Activated T-cell treated with anti-CD3 and anti-CD28 coated beads, Interleukin-2, amount 50 U/mL, for 4 hours (primary cell): ENCODE results near the gene SPTBN5. TPM values are rescaled to one million over a fixed set of nuclear protein-coding genes. Genes with fewer than 3 reads are reported as not detected.

Experiments used
- ATAC-seq, 2 donors: fragments of 200-7000 bp; cut with Tn5 transposase; one replicate each; pipeline ENCODE4 v1.10.0; 2021
- DNase-seq: peaks from one replicate; pipeline ENCODE4 v3.0.0-alpha.2; 2020
- H3K27me3 Mint-ChIP-seq: one replicate; pipeline ENCODE4 v1.8.0; 2021; ENCODE audit warnings: low read depth, mixed read lengths
- H3K36me3 Mint-ChIP-seq: one replicate; pipeline ENCODE4 v1.8.0; 2022; ENCODE audit warnings: mixed read lengths; ENCODE audit not compliant: insufficient read depth
- H3K4me1 Mint-ChIP-seq: one replicate; pipeline ENCODE4 v1.8.0; 2021; ENCODE audit warnings: low read depth, mixed read lengths
- H3K4me3 Mint-ChIP-seq: one replicate; pipeline ENCODE4 v1.8.0; 2021; ENCODE audit warnings: mild to moderate bottlenecking, moderate library complexity, mixed read lengths
- H3K9me3 Mint-ChIP-seq: one replicate; pipeline ENCODE4 v1.8.0; 2021; ENCODE audit warnings: mixed read lengths
- total RNA-seq, 3 donors: library from RNA; stranded (reverse); gene quantifications; one replicate each; pipeline ENCODE4 v1.2.1, GENCODE V29; 2021

The SPTBN5 gene
- total RNA-seq, 3 donors from 2014 or later, result 0.16 to 0.69 (median 0.46) TPM

GRCh38 chr15:41888662-41889253 is 5.1 kb downstream of the SPTBN5 start:
- H3K4me3 Mint-ChIP-seq, result no peak overlapping the region
- ATAC-seq (no peak), DNase-seq (no peak)
- H3K9me3 Mint-ChIP-seq, result no peaks in the 10 kb centered on the region
- peaks cover 23% of the 10 kb centered on the region for H3K4me1 Mint-ChIP-seq
- peaks cover 2% of the 10 kb centered on the region for H3K27me3 Mint-ChIP-seq
- H3K36me3 Mint-ChIP-seq, result no peaks in the 10 kb centered on the region

DNA sequence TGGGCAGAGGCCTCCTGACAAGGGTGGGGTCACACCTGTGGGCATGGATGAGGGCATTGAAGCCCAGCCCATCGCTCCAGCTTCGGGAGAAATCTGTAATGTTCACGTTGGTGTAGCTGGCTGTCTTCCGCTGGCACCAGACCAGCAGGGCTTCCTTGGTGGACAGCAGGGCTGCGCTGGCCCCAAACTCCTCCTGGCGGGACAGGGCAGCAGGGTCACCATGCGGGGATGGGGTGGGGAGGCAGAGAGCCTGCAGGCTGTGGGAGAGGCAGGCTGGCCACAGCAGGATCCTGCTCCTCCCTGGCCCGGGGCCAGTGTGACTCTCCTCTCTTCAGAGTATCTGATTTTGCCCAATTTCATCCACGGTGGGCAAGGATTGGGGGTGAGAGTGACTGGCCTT is 6.0 kb downstream of the SPTBN5 start:
- no peak for DNase-seq
- no peak for ATAC-seq
- H3K9me3 Mint-ChIP-seq, result no peaks in the 10 kb centered on the region
- no peaks in the 10 kb centered on the region for H3K36me3 Mint-ChIP-seq
- H3K27me3 Mint-ChIP-seq, result peaks cover 2% of the 10 kb centered on the region
- peaks cover 17% of the 10 kb centered on the region for H3K4me1 Mint-ChIP-seq
- H3K4me3 Mint-ChIP-seq, result no peak overlapping the region

GRCh38 chr15:41887161-41887560 is 6.7 kb downstream of the SPTBN5 start:
- Mint-ChIP-seq H3K36me3 (no peaks in the 10 kb centered on the region), H3K4me1 (peaks cover 11% of the 10 kb centered on the region), H3K27me3 (peaks cover 2% of the 10 kb centered on the region), H3K4me3 (no peak overlapping the region), H3K9me3 (no peaks in the 10 kb centered on the region)
- no peak for DNase-seq
- no peak for ATAC-seq

- Mint-ChIP-seq H3K4me1 (peaks cover 11% of the 10 kb centered on the region), H3K9me3 (no peaks in the 10 kb centered on the region), H3K36me3 (no peaks in the 10 kb centered on the region), H3K4me3 (no peak overlapping the region), H3K27me3 (peaks cover 2% of the 10 kb centered on the region)
- DNase-seq (no peak), ATAC-seq (no peak)
These were observed 7.1 kb downstream of the SPTBN5 start for GRCh38 chr15:41886741-41887140.

- no peak overlapping the region for H3K4me3 Mint-ChIP-seq
- ATAC-seq (no peak), DNase-seq (no peak)
- H3K36me3 Mint-ChIP-seq, result no peaks in the 10 kb centered on the region
- H3K4me1 Mint-ChIP-seq, result peaks cover 15% of the 10 kb centered on the region
- H3K27me3 Mint-ChIP-seq, result peaks cover 10% of the 10 kb centered on the region
- no peaks in the 10 kb centered on the region for H3K9me3 Mint-ChIP-seq
These were observed 8.0 kb downstream of the SPTBN5 start for GRCh38 chr15:41885841-41886240.

DNA sequence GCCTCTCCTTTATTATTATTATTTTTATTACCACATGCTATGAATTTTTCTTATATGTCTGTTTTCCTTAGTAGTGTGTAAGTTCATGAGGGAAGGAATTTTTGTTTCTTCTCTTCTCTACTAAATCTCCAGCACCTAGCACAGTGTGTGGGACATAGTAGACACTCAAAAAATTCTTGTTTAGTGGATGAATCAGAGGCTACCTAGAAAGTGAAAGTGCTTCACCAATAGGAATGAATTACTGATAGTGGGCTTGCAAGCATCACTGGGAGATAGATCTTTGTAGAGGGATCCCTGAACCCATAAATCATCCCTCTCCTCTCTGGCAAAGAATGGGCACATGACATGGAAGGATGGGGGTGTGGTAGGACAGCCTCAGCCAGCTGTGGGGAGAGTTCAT is 8.5 kb downstream of the SPTBN5 start:
- Mint-ChIP-seq H3K9me3 (no peaks in the 10 kb centered on the region), H3K36me3 (no peaks in the 10 kb centered on the region), H3K4me1 (peaks cover 15% of the 10 kb centered on the region), H3K27me3 (peaks cover 13% of the 10 kb centered on the region), H3K4me3 (no peak overlapping the region)
- ATAC-seq (no peak), DNase-seq (no peak)

DNA sequence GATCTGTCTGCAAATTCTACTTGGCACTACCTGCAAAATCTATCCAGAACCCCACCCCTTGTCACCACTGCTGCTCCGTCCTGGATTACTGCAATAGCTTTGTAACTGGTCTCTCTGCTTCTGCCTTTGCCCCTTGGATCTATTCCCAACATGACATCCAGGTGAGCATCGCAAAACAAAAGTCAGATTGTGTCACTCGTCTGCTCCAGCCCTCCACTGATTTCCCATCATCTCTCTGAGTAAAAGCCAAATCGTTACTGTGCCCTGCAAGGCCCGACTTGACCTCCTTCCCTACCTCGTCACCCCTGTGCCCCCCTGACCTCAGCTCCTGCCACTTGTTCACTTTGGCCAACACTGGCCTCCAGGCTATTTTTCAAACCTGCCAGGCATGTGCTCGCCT is 9.4 kb downstream of the SPTBN5 start:
- DNase-seq (no peak), ATAC-seq (no peak)
- Mint-ChIP-seq H3K9me3 (no peaks in the 10 kb centered on the region), H3K4me1 (peaks cover 15% of the 10 kb centered on the region), H3K27me3 (peaks cover 16% of the 10 kb centered on the region), H3K4me3 (no peak overlapping the region), H3K36me3 (no peaks in the 10 kb centered on the region)

GRCh38 chr15:41883484-41883825 is 10.4 kb downstream of the SPTBN5 start:
- DNase-seq (no peak), ATAC-seq (no peak)
- Mint-ChIP-seq H3K27me3 (peaks cover 17% of the 10 kb centered on the region), H3K4me1 (peaks cover 10% of the 10 kb centered on the region), H3K36me3 (no peaks in the 10 kb centered on the region), H3K4me3 (no peak overlapping the region), H3K9me3 (no peaks in the 10 kb centered on the region)

DNA sequence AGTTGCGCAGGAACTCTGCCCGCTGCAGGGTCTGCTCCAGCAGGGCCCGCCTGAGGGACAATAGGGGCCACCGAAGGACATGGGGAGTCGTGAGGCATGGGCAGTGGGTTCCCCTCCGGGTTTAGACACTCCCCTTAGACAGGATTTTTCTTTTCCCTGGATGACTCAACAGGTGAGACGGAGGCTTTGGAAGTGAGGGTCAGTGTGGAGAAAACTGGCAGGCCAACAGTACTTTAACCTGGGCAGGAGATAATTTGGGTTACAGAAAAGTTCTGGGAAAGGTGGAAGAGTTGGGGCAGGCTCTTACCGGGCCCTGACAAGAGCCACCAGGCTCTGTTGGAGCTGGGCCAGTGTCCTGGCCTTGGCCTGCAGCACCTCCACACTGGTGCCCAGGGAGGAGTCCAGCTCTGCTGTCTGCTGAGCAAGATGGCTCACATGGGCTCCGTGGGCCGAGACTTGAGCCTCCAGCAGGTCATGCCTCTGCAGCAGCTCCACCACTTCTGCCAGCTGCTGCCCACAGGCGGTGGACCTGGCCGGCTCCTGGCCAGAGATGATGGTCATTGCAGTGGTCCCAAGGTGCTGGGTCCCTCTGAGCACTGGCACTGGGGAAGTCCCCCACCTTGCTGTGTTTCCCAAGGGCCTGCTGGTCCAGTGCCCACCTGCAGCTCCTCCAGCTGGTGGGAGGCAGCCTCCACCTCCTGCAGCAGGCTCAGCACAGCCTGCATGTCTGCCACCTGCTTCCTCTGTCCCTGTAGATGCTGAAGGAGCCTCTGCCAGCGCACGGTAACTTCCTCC is 11.0 kb downstream of the SPTBN5 start:
- Mint-ChIP-seq H3K4me1 (peaks cover 5% of the 10 kb centered on the region), H3K9me3 (no peaks in the 10 kb centered on the region), H3K36me3 (no peaks in the 10 kb centered on the region), H3K27me3 (peaks cover 17% of the 10 kb centered on the region), H3K4me3 (no peak overlapping the region)
- ATAC-seq (no peak), DNase-seq (no peak)

- H3K9me3 Mint-ChIP-seq, result no peaks in the 10 kb centered on the region
- H3K36me3 Mint-ChIP-seq, result no peaks in the 10 kb centered on the region
- no peak overlapping the region for H3K4me3 Mint-ChIP-seq
- H3K4me1 Mint-ChIP-seq, result peaks cover 4% of the 10 kb centered on the region
- H3K27me3 Mint-ChIP-seq, result peaks cover 17% of the 10 kb centered on the region
- DNase-seq (no peak), ATAC-seq (peak; percentile 46 to 53)
These were observed 11.7 kb downstream of the SPTBN5 start for GRCh38 chr15:41881920-41882688.

DNA sequence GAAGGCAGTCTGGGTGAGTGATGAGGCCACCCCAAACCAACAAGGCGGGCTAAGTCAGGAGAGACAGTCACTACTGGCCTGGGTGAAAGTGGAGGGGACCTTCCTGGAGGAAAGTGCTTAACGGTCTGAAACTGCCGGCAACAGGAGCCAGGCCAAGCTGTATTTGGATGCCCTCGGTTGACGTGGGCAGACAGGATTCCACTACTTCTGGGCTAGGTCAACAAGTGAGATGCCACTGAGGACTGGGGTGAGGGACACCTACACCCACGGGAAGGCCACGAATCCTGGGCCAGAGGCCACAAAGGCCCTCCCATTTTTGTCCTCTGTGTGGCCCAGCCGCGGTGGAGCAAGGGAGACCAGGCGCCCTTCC is 12.3 kb downstream of the SPTBN5 start:
- H3K4me3 Mint-ChIP-seq, result peak overlapping the region; percentile 45
- no peaks in the 10 kb centered on the region for H3K9me3 Mint-ChIP-seq
- DNase-seq (no peak), ATAC-seq (peak in 1 of 2 donors; percentile 7)
- H3K36me3 Mint-ChIP-seq, result no peaks in the 10 kb centered on the region
- peaks cover 4% of the 10 kb centered on the region for H3K4me1 Mint-ChIP-seq
- H3K27me3 Mint-ChIP-seq, result peaks cover 17% of the 10 kb centered on the region

DNA sequence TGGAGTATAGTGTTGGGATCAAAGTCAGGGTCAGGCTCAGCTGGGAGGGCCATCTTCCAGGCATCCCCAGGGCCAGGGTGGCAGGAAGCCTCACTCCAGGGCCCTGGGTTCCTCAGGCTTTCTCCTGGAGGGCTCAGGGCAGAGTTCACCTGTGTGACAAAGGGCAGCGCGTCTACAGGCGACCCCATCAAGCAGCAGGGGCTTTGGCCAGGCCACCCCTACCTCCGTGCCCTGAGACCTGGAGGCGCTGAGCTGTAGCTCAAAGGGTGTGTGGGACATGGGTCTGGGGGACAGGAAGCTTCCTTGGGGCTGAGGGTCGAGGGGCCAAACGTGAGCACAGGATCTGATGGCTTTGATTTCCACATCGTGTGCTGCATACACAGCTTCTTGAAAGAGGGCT is 12.8 kb downstream of the SPTBN5 start:
- peaks cover 4% of the 10 kb centered on the region for H3K4me1 Mint-ChIP-seq
- ATAC-seq (no peak), DNase-seq (no peak)
- no peaks in the 10 kb centered on the region for H3K36me3 Mint-ChIP-seq
- H3K9me3 Mint-ChIP-seq, result no peaks in the 10 kb centered on the region
- H3K4me3 Mint-ChIP-seq, result peak overlapping the region; percentile 45
- H3K27me3 Mint-ChIP-seq, result peaks cover 17% of the 10 kb centered on the region

GRCh38 chr15:41880156-41880877 is 13.5 kb downstream of the SPTBN5 start:
- ATAC-seq (no peak), DNase-seq (no peak)
- peaks cover 17% of the 10 kb centered on the region for H3K27me3 Mint-ChIP-seq
- peaks cover 4% of the 10 kb centered on the region for H3K4me1 Mint-ChIP-seq
- H3K36me3 Mint-ChIP-seq, result no peaks in the 10 kb centered on the region
- H3K4me3 Mint-ChIP-seq, result no peak overlapping the region
- no peaks in the 10 kb centered on the region for H3K9me3 Mint-ChIP-seq

GRCh38 chr15:41879321-41879845 is 14.5 kb downstream of the SPTBN5 start:
- H3K4me3 Mint-ChIP-seq, result no peak overlapping the region
- peaks cover 16% of the 10 kb centered on the region for H3K27me3 Mint-ChIP-seq
- no peaks in the 10 kb centered on the region for H3K36me3 Mint-ChIP-seq
- DNase-seq (no peak), ATAC-seq (no peak)
- H3K9me3 Mint-ChIP-seq, result no peaks in the 10 kb centered on the region
- H3K4me1 Mint-ChIP-seq, result peaks cover 4% of the 10 kb centered on the region
